ENCODE data around the gene HDHD3.

- TF ChIP-seq NR3C1 (CRISPR knock-in tag; conservative IDR thresholded peaks at IDR 0.05; ENCODE audit: low read depth) (no peak), TEAD4 (CRISPR knock-in tag; IDR thresholded peaks at IDR 0.05) (no peak), CTCF (IDR thresholded peaks at IDR 0.05) (no peak), ATF3 (CRISPR knock-in tag; conservative IDR thresholded peaks at IDR 0.05) (no peak), ATF1 (CRISPR knock-in tag; IDR thresholded peaks at IDR 0.05) (no peak), NR2C2 (CRISPR knock-in tag; IDR thresholded peaks at IDR 0.05) (no peak), PRDM15 (CRISPR knock-in tag; IDR thresholded peaks at IDR 0.05) (no peak), PREB (CRISPR knock-in tag; IDR thresholded peaks at IDR 0.05; ENCODE audit: borderline replicate concordance) (no peak)
Measured at GRCh38 chr9:113391917-113392316, 15.1 kb upstream of the HDHD3 start.
